K562 (cell line): ENCODE results near the gene RNF150. TPM values are rescaled to one million over a fixed set of nuclear protein-coding genes. Genes with fewer than 3 reads are reported as not detected.

Source experiments
- ATAC-seq: fragments of 200-7000 bp; cut with Tn5 transposase; 3 replicates; pipeline ENCODE4 v1.9.1; 2020; ENCODE audit warnings: moderate library complexity
- BruUV-seq: library from RNA; stranded (reverse); fragments of 400-500 nt; replicated peaks from 2 replicates; lab custom pipeline; 2021; lab: Mats Ljungman, UMichigan
- CTCF ChIA-PET: fragments of 300-600 bp; formaldehyde crosslinking; extraction: SDS; loops from one replicate; lab custom pipeline; 2021; ENCODE audit warnings: low intra/inter-chr PET ratio; lab: Yijun Ruan, JAX
- POLR2A ChIA-PET: fragments of 300-600, 350-650 bp; sonication (Branson Sonifier 250); formaldehyde crosslinking; extraction: SDS; loops from one replicate; lab custom pipeline; 2021; ENCODE audit warnings: antibody characterized with exemption, inconsistent platforms; lab: Yijun Ruan, JAX
- DNase-seq, 4 experiments: peaks; one replicate each; pipeline versions ENCODE4 v3.0.0 to v3.0.0-alpha.2; 2011 to 2018; ENCODE audit warnings: low spot score in 3 of 4, mixed read lengths in 3 of 4; ENCODE audit errors: extremely low read depth in 1 of 4
- FAIRE-seq: peaks from 2 replicates; lab custom pipeline; 2011; peaks lifted over from hg19 to GRCh38; lab: Jason Lieb, UNC
- H2AFZ ChIP-seq: 2 replicates; pipeline ENCODE4 v1.6.0; 2011; ENCODE audit warnings: low read depth, low read length, control low read depth, inconsistent platforms
- H3K27ac ChIP-seq: fragments of 200-600 bp; 3 replicates; pipeline ENCODE4 v1.8.0; 2011; ENCODE audit warnings: low read depth, mild to moderate bottlenecking, control low read depth, inconsistent platforms, low read length, moderate library complexity, mixed read lengths; ENCODE audit errors: extremely low read depth
- H3K27me3 ChIP-seq, 2 experiments: fragments of 300-600 bp in 1 of 2; 2 replicates in 1 of 2; 3 replicates in 1 of 2; pipeline versions ENCODE4 v1.6.0 to v1.8.0; 2011; ENCODE audit warnings: inconsistent platforms in 2 of 2, low read length in 2 of 2, mild to moderate bottlenecking in 1 of 2, mixed read lengths in 1 of 2, moderate library complexity in 1 of 2; ENCODE audit not compliant: control insufficient read depth in 2 of 2, insufficient read depth in 2 of 2
- H3K36me3 ChIP-seq: fragments of 300-600 bp; 3 replicates; pipeline ENCODE4 v1.8.0; 2011; ENCODE audit warnings: mild to moderate bottlenecking, low read length, inconsistent platforms; ENCODE audit not compliant: control insufficient read depth, insufficient read depth
- H3K4me1 ChIP-seq, 2 experiments: fragments of 200-600 bp in 1 of 2; replicated peaks in 1 of 2; 2 replicates in 1 of 2; 3 replicates in 1 of 2; pipeline versions ENCODE4 v1.5.1 to v1.8.0; 2011; ENCODE audit warnings: inconsistent platforms in 2 of 2, low read length in 2 of 2, mild to moderate bottlenecking in 1 of 2, mixed read lengths in 1 of 2, moderate library complexity in 1 of 2; ENCODE audit not compliant: control insufficient read depth in 2 of 2, insufficient read depth in 2 of 2
- H3K4me2 ChIP-seq: 2 replicates; pipeline ENCODE4 v1.6.1; 2011; ENCODE audit warnings: low read length, control low read depth, inconsistent platforms, mixed read lengths; ENCODE audit not compliant: insufficient read depth
- H3K4me3 ChIP-seq: fragments of 200-600 bp; sonication (generic), shearing (Covaris generic); 2 replicates; pipeline ENCODE4 v1.5.1; 2016; ENCODE audit warnings: control low read depth, inconsistent platforms
- H3K79me2 ChIP-seq: fragments of 200-600 bp; 3 replicates; pipeline ENCODE4 v1.8.0; 2011; ENCODE audit warnings: low read length, inconsistent platforms; ENCODE audit not compliant: control insufficient read depth, insufficient read depth
- H3K9ac ChIP-seq, 2 experiments: 2 replicates each; pipeline versions ENCODE4 v1.6.0 to v1.6.1; 2011; ENCODE audit warnings: low read depth in 2 of 2, low read length in 2 of 2, control low read depth in 1 of 2, inconsistent platforms in 1 of 2, mild to moderate bottlenecking in 1 of 2, mixed read lengths in 1 of 2; ENCODE audit not compliant: insufficient read depth in 1 of 2
- H3K9me1 ChIP-seq: one replicate; pipeline ENCODE4 v1.6.0; 2011; ENCODE audit warnings: inconsistent platforms, mild to moderate bottlenecking, low read length, moderate library complexity; ENCODE audit not compliant: control insufficient read depth, insufficient read depth
- H3K9me3 ChIP-seq: replicated peaks from 2 replicates; pipeline ENCODE4 v1.5.1; 2011; ENCODE audit warnings: low read depth, low read length, inconsistent platforms; ENCODE audit not compliant: control insufficient read depth, insufficient read depth
- H4K20me1 ChIP-seq: replicated peaks from 2 replicates; pipeline ENCODE4 v1.6.1; 2011; ENCODE audit warnings: low read length, inconsistent platforms, mixed read lengths; ENCODE audit not compliant: control insufficient read depth, insufficient read depth
- CHD2 ChIP-seq: IDR thresholded peaks from 2 replicates; pipeline ENCODE4 v1.6.1; 2011; ENCODE audit warnings: low read depth, low read length
- HDAC1 ChIP-seq, 2 experiments: fragments of 450-650 bp; IDR thresholded peaks; 2 replicates each; pipeline ENCODE4 v1.6.1; 2016 to 2017; ENCODE audit warnings: inconsistent platforms in 1 of 2, mild to moderate bottlenecking in 1 of 2, moderate library complexity in 1 of 2
- NBN ChIP-seq: fragments of 450-650 bp; IDR thresholded peaks from 2 replicates; pipeline ENCODE4 v1.6.1; 2016; ENCODE audit warnings: low read depth, mild to moderate bottlenecking
- OTX1 ChIP-seq: fragments of 450-650 bp; formaldehyde crosslinking; IDR thresholded peaks from 2 replicates; pipeline ENCODE4 v1.4.0; 2022; ENCODE audit warnings: mild to moderate bottlenecking
- ZKSCAN1 ChIP-seq: fragments of 150-350 bp; IDR thresholded peaks from 2 replicates; pipeline ENCODE4 v1.6.1; 2016; ENCODE audit warnings: low read depth, low read length
- ZNF232 ChIP-seq: sonication (generic); formaldehyde crosslinking; IDR thresholded peaks from 2 replicates; pipeline ENCODE4 v1.8.0; 2022; ENCODE audit warnings: mild to moderate bottlenecking, missing genetic modification reagents
- in situ Hi-C: fragments of 300-500 bp; cut with MboI; formaldehyde crosslinking; loops from 4 replicates; pipeline ENCODE4 v1.15.0; 2018; ENCODE audit warnings: inconsistent platforms, mixed read lengths
- intact Hi-C: fragments of 100-400 bp; cut with micrococcal nuclease; formaldehyde crosslinking; loops from 2 replicates; pipeline ENCODE4 v1.14.2; 2022
- polyA plus RNA-seq, 8 experiments: library from polyadenylated mRNA; depleted of rRNA in 4 of 8; stranded (reverse) in 5 of 8; unstranded in 3 of 8; fragments of >200 nt; fragmentation: Nextera tagmentation in 2 of 8; fragmentation: Illumina TruSeq in 1 of 8; extraction: Ambion mirVana in 2 of 8; extraction: Trizol in 1 of 8; gene quantifications; 2 replicates each; pipeline versions ENCODE4 v1.2.1 to v1.2.3, GENCODE V29; 2011 to 2014; ENCODE audit warnings: inconsistent platforms in 1 of 8, missing spikeins in 1 of 8
- total RNA-seq, 7 experiments: library from RNA; depleted of rRNA in 6 of 7; stranded (reverse); fragments of >200 nt in 6 of 7; fragmentation: Illumina TruSeq in 2 of 7; extraction: Trizol in 2 of 7; gene quantifications; 2 replicates each; pipeline versions ENCODE4 v1.2.1 to v1.2.3, GENCODE V29; 2011 to 2021; ENCODE audit warnings: low replicate concordance in 1 of 7
- TF ChIP-seq, protein P1 (sequence below): fragments of 450-650 bp; formaldehyde crosslinking; IDR thresholded peaks from 2 replicates; pipeline ENCODE4 v1.4.0; 2022; ENCODE audit warnings: missing genetic modification characterization
- TF ChIP-seq, protein P2 (sequence below): IDR thresholded peaks from 2 replicates; pipeline ENCODE4 v1.6.1; 2016; ENCODE audit warnings: missing genetic modification characterization, missing compliant biosample characterization
- TF ChIP-seq, protein P3 (sequence below), 2 experiments: fragments of 450-650 bp in 1 of 2; sonication (generic) in 1 of 2; formaldehyde crosslinking in 1 of 2; IDR thresholded peaks; 2 replicates each; pipeline versions ENCODE4 v1.7.1 to v1.9.0; 2016 to 2022; ENCODE audit warnings: inconsistent platforms in 1 of 2, mild to moderate bottlenecking in 1 of 2, missing genetic modification reagents in 1 of 2

Gene RNF150
- total and polyA plus RNA-seq, 9 of the 15 experiments (the other 6 are each of a cell fraction or from before 2014, with no cell fraction given), result 0.09 TPM; not detected in 8

DNA sequence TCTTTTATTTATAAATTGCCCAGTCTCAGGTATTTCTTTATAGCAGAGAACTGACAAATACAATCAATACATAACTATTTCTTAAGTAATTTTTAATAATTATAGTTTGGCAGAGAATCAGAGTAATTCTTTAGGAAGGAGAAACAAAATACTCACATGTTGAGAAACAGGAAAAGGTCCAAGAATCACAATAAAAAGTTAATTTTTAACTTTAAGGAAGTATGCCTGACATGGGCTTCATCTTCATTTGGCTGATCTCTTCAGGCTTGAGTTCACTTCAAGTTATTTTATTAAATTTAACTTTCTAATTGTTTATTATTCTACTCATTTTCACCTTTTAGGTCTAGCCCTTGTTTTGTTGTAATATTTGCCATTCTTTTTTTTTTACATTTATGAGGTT is 36.1 kb upstream of the RNF150 start:
- no peaks in the 10 kb centered on the region for H3K27me3 ChIP-seq
- no peaks in the 10 kb centered on the region for H3K36me3 ChIP-seq
- ATAC-seq, result no peak
- H3K4me3 ChIP-seq, result no peak overlapping the region
- H3K9ac ChIP-seq, result no peak overlapping the region
- CTCF ChIA-PET, result no interaction called here
- no peaks in the 10 kb centered on the region for H3K79me2 ChIP-seq
- intact Hi-C loops, result no loop called here
- H3K4me1 ChIP-seq, result no peaks in the 10 kb centered on the region
- POLR2A ChIA-PET, result interaction anchor here (0.7 kb wide), 1 partner anchor 242 kb away, joined by 3 read pairs; no protein-coding TSS in a partner anchor
- no peaks in the 10 kb centered on the region for H4K20me1 ChIP-seq
- DNase-seq, result no peak
- in situ Hi-C loops, result no loop called here
- H3K4me2 ChIP-seq, result no peak overlapping the region
- H3K27ac ChIP-seq, result no peak overlapping the region
- H3K9me1 ChIP-seq, result no peaks in the 10 kb centered on the region
- no peak overlapping the region for H2AFZ ChIP-seq
- no peaks in the 10 kb centered on the region for H3K9me3 ChIP-seq
- no TSS peak for BruUV-seq
- no peak for FAIRE-seq
- TF ChIP-seq CHD2, result no peak
- TF ChIP-seq, protein P1, sequence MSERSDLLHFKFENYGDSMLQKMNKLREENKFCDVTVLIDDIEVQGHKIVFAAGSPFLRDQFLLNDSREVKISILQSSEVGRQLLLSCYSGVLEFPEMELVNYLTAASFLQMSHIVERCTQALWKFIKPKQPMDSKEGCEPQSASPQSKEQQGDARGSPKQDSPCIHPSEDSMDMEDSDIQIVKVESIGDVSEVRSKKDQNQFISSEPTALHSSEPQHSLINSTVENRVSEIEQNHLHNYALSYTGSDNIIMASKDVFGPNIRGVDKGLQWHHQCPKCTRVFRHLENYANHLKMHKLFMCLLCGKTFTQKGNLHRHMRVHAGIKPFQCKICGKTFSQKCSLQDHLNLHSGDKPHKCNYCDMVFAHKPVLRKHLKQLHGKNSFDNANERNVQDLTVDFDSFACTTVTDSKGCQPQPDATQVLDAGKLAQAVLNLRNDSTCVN (CRISPR knock-in tag), result no peak
- no peak for TF ChIP-seq NBN
- TF ChIP-seq OTX1 (CRISPR knock-in tag), result no peak
- no peak for TF ChIP-seq HDAC1 (IDR thresholded peaks at IDR 0.05)
- TF ChIP-seq, protein P2, sequence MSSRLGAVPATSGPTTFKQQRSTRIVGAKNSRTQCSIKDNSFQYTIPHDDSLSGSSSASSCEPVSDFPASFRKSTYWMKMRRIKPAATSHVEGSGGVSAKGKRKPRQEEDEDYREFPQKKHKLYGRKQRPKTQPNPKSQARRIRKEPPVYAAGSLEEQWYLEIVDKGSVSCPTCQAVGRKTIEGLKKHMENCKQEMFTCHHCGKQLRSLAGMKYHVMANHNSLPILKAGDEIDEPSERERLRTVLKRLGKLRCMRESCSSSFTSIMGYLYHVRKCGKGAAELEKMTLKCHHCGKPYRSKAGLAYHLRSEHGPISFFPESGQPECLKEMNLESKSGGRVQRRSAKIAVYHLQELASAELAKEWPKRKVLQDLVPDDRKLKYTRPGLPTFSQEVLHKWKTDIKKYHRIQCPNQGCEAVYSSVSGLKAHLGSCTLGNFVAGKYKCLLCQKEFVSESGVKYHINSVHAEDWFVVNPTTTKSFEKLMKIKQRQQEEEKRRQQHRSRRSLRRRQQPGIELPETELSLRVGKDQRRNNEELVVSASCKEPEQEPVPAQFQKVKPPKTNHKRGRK, result no peak
- TF ChIP-seq ZNF232 (CRISPR knock-in tag), result no peak
- TF ChIP-seq, protein P3, sequence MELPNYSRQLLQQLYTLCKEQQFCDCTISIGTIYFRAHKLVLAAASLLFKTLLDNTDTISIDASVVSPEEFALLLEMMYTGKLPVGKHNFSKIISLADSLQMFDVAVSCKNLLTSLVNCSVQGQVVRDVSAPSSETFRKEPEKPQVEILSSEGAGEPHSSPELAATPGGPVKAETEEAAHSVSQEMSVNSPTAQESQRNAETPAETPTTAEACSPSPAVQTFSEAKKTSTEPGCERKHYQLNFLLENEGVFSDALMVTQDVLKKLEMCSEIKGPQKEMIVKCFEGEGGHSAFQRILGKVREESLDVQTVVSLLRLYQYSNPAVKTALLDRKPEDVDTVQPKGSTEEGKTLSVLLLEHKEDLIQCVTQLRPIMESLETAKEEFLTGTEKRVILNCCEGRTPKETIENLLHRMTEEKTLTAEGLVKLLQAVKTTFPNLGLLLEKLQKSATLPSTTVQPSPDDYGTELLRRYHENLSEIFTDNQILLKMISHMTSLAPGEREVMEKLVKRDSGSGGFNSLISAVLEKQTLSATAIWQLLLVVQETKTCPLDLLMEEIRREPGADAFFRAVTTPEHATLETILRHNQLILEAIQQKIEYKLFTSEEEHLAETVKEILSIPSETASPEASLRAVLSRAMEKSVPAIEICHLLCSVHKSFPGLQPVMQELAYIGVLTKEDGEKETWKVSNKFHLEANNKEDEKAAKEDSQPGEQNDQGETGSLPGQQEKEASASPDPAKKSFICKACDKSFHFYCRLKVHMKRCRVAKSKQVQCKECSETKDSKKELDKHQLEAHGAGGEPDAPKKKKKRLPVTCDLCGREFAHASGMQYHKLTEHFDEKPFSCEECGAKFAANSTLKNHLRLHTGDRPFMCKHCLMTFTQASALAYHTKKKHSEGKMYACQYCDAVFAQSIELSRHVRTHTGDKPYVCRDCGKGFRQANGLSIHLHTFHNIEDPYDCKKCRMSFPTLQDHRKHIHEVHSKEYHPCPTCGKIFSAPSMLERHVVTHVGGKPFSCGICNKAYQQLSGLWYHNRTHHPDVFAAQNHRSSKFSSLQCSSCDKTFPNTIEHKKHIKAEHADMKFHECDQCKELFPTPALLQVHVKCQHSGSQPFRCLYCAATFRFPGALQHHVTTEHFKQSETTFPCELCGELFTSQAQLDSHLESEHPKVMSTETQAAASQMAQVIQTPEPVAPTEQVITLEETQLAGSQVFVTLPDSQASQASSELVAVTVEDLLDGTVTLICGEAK (IDR thresholded peaks at IDR 0.05), result no peak
- TF ChIP-seq, protein P3 (CRISPR knock-in tag; IDR thresholded peaks at IDR 0.05), result no peak
- no peak for TF ChIP-seq ZKSCAN1
